Measurements from ENCODE around the gene OR5T1.

The OR5T1 gene

DNA sequence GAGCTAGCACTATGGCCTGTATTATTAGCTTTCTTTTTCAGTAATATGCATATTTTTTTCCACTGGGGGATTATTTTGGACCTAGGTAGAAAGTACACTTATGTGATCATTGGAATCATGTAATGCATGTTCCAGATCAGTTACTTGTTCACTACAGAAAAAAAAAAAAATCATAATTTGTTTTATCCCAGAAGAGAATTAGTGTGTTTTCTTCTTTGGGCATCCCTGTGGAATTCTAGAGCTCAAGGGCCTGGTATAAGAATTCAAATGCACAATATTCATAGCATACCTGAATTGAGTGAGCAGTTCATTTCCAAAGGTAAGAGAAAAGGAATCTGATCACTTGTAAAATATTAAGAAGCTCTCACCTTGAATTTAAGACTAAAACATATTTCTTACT lies at the start of gene OR5T1:
Gene OR5T1 (plus strand): TSS at position 301 of the 400 bp plus-strand sequence. CDS start 1,485 bp downstream, outside the sequence.
- DNase-seq, result no peak

DNA sequence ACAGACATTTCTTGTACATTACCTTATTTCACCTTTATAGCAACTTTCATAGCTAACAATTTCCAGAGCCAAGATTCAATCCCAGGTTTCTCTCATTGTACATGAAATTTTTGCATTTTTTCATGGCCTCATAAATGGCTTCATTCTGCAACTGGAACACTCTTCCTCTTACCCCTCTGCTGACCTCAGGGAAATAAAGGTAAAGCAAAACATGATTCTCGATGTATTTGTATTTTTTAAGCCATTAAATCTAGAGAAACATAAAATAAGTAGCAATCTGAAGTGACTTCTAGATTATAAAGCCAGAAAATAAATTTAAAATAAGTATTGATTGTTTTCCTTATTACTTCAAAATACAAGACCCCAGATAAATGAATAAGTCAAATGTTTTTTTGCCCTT lies 39.8 kb upstream of the OR5T1 start, which contains the start of gene OR5T2:
Gene OR5T2 (minus strand): TSS at position 101 of the 400 bp plus-strand sequence. CDS start 1,193 bp downstream, outside the sequence.
- DNase-seq, result no peak

DNA sequence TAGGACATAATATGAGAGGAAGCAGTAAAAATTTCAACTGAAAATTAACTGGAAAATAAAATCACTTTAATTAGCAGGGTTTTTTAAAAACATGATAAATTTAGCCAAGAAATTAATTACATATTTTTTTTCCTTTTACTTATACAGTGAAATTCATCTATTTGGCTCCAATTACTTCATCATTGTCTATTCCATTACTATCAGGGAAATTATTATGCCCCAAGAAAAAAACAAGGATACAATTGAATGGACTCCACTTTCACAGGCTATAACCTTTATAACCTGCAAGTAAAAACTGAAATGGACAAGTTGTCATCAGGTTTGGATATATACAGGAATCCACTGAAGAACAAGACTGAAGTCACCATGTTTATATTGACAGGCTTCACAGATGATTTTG lies 22.0 kb upstream of the OR5T1 start, which contains the start of gene OR5T3:
Gene OR5T3 (plus strand): TSS at position 301 of the 400 bp plus-strand sequence. CDS start 0 bp downstream, at position 301.
- no peak for DNase-seq

DNA sequence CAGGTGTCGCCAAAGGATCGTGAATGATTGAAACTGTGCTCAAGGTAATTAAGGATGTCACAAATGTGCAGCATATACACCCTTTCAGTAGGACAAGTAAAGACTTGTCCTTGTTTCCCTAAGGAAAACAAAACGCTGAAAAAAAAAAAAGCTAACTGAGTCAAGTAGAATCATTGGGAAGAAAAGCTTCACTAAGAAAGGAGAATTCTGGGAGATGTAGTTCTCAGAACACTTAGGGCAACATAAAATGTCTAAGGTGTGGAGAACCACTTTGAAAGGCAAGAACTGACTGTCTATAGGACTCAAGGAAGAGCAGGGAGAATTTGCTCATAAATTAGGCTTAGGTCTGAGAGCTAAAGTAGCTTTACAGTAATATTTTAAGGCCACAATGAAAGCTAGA lies 2.9 kb upstream of the OR5T1 start:
- DNase-seq, result no peak

DNA sequence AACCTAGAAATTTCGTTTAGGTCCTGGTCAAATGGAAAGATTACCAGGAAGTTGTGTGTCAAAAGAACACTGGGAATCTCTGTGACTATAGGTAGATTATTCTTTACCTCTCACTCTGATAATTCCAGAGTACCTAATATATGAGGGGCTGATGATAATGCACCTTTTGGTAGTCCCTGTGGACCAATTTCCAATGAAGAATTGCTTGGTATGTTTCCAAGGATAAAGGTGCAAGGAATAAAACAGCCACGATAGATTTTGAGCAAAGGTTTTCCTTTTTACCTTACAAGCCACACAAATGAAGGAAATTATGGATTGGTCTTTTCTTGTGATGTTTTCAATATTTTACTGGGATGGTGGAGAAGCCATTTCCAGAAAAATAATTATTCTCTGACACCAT lies 18.2 kb downstream of the OR5T1 start, which contains the start of gene OR8H1:
Gene OR8H1 (minus strand): TSS at position 101 of the 400 bp plus-strand sequence. CDS start 1,192 bp downstream, outside the sequence.
- no peak for DNase-seq

DNA sequence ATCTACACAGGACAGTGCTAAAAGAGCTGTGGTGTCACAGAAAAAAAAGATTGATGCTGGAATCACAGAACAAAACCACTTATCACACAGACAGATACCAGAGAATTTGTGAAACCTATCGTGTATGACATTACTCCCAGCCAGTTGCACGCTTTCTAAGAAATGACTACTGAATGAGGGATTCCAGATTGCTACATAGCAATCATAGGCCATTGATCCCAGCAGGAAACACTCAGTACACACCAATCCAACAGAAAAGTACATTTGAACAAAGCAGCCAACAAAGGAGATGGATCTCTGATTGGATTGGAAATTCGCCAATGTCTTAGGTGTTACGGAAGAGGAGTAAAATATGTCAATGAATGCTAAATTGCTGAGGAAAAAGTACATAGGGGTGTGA lies 22.9 kb downstream of the OR5T1 start:
- DNase-seq, result no peak

DNA sequence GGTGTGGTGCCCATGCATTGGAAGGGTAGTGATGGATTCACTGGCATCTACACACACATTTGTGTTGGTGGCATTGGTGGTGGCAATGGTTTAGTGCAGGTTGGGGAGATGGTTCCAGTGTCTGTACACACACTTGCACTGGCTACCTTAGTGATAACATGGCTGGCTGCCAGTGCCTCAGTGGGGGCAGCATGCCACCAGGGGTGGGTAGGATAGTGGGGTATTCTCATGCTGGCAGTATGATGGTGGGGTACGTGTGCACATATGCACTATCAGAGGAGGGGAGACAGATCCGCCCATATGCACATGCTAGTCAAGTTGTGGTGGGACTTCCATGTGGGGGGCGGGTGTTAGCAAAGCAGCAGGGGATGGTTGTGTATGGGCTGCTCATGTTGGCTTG lies 33.9 kb downstream of the OR5T1 start:
- no peak for DNase-seq

DNA sequence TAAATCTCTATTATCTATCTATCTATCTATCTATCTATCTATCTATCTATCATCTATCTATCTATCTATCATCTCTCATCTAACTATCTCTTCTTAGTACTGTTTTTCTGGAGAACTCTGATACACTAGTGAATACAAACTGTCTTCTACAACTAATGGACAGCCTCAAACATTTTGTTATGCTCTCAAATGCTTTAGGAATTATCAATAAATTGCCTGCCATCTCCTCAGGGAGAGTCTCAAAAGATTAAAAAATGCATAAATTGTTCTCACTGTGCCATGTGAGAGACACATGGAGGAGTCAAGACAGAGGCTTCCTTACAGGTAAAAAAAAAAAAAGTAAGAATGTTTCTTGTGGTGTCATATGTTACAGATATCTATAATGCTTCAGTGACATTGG lies 40.9 kb downstream of the OR5T1 start, which contains the start of gene OR8K3:
Gene OR8K3 (plus strand): TSS at position 301 of the 400 bp plus-strand sequence. CDS start 3,163 bp downstream, outside the sequence.
- no peak for DNase-seq
